NB4 (cell line): ENCODE results near the gene SCGB2A2.

Experiments
- POLR2A ChIP-seq: IDR thresholded peaks from 2 replicates; pipeline ENCODE4 v1.6.1; 2011; ENCODE audit warnings: mild to moderate bottlenecking; ENCODE audit not compliant: insufficient read length; ENCODE audit errors: extremely low read depth
- TF ChIP-seq, protein P1 (sequence below): IDR thresholded peaks from one replicate; pipeline ENCODE4 v1.5.1; 2012; ENCODE audit warnings: low read depth, low read length

DNA sequence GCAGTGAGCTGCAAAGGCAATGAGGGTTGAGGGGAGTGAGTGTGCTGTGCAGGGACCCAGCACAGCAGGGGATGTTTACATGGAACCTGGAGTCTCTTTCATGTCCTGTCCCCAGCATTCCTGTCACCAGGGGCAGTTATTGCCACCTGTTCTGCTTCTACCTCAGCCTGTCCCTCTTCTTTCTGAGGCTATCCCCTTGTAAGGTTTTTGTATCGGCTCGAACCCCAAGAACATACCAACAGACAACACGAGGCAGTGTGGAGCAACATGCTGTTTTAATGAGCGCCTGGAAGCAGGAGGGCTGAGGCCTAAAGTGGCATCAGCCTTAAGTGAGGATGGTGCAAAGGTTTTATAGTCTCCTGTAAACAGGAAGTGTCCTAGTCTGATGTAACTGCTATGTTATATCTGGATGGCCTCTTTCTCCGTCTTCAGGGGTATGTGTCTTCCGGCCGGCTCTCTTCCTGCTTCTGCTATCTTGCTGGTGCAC, 3.9 kb downstream of the SCGB2A2 start:
- TF ChIP-seq, protein P1, sequence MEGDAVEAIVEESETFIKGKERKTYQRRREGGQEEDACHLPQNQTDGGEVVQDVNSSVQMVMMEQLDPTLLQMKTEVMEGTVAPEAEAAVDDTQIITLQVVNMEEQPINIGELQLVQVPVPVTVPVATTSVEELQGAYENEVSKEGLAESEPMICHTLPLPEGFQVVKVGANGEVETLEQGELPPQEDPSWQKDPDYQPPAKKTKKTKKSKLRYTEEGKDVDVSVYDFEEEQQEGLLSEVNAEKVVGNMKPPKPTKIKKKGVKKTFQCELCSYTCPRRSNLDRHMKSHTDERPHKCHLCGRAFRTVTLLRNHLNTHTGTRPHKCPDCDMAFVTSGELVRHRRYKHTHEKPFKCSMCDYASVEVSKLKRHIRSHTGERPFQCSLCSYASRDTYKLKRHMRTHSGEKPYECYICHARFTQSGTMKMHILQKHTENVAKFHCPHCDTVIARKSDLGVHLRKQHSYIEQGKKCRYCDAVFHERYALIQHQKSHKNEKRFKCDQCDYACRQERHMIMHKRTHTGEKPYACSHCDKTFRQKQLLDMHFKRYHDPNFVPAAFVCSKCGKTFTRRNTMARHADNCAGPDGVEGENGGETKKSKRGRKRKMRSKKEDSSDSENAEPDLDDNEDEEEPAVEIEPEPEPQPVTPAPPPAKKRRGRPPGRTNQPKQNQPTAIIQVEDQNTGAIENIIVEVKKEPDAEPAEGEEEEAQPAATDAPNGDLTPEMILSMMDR = no peak
- TF ChIP-seq POLR2A = no peak
